Germinal center (tissue), 1 donor: ENCODE measurements around the gene POLN.
"Not testable (repeated sequence)": the region's sequence is repeated elsewhere in the genome, so short reads cannot be mapped to it uniquely, and the experiment has no call there.

ENCODE experiments used
- DNase-seq: peaks from one replicate; pipeline ENCODE4 v3.0.0; 2012; ENCODE audit warnings: mixed read lengths, low spot score

Gene POLN

DNA sequence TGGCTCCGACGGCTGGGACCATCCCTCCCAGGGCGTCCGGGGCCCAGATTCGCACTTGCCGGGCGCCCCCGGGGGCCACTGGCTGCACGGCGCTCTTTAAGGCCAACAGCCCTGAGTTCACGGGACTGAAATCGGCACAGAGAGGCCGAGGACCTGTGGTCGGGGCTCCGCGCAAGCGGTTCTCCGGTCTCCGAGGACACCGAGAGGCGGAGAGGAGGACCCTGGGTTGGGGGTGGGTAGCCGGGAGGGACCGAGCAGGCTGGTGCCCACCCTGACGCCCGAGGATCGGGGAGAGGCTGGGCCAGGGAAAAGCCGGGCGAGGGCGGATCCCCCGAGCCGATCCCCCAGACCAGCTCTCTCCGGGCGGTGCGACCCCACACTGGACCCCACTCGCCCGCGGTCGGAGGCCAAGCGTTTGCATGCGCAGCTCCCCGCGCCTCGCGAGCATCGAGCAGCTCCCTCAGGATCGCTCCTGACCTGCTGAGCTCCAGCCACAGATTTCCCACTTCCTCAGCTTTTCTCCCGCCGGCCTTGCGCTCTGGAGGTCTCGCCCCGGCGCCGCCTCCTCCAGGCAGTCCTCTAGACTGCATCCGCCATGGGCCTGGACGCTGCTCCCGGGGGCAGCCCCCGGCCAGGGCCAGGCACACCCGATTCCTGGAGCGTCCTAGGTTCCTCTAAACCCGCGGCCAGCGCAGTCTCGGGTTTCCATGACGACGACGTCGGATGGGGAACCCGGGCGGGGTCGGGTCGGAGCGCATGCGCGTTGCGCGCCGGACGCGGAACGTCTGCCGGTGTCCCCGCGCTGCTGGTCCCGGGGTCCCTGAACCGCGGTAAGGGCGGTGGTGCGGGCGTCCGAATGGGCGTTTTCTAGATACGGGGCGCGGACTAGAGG lies 200.4 kb downstream of the POLN start:
- DNase-seq, result peak; percentile 91

GRCh38 chr4:2040391-2041238 lies 201.3 kb downstream of the POLN start:
- no peak for DNase-seq

- DNase-seq, result no peak
These were observed 205.1 kb downstream of the POLN start for GRCh38 chr4:2036866-2037265.

- no peak for DNase-seq
These were observed 205.6 kb downstream of the POLN start for GRCh38 chr4:2036327-2036726.

DNA sequence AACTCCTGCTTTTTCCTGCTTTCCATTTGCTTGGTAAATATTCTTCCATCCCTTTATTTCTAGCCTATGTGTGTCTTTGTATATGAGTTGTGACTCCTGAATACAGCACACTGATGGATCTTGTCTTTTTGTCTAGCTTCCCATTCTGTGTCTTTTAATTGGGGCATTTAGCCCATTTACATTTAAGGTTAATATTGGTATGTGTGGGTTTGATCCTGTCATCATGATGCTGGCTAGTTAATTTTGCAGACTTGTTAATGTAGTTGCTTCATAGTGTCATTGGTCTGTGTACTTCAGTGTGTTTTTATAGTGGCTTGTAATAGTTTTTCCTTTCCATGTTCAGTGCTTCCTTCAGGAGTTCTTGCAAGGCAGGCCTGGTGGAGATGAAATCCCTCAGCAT lies 210.8 kb downstream of the POLN start:
- DNase-seq, result not testable (repeated sequence)

- not testable (repeated sequence) for DNase-seq
These were observed 214.8 kb downstream of the POLN start for GRCh38 chr4:2027120-2027519.

GRCh38 chr4:2025817-2026216 lies 216.1 kb downstream of the POLN start:
- DNase-seq, result no peak

DNA sequence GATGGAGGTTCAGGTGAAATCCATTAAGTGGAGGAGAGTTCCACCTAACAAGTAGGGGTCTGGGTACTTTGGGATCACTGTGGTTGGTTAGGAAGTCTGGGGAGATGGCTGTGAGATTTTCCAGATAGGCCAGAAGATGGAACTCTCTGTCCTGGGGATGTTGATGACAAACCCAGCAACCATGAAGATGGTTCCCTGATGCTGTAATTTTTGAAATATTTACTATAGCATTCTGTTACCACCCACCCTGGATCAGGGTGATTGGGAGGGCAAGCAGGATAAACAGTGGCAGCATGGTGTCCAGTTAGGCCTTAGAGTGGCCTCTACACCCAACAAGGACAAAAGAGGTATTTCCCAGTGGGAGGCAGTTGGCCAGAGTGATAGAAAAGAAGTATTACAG lies 217.2 kb downstream of the POLN start:
- DNase-seq, result no peak
